ENCODE data around the gene TMTC1. TPM values are rescaled to one million over a fixed set of nuclear protein-coding genes. Genes with fewer than 3 reads are reported as not detected.

The TMTC1 gene
- total RNA-seq, 6 experiments from 2014 or later: not detected

DNA sequence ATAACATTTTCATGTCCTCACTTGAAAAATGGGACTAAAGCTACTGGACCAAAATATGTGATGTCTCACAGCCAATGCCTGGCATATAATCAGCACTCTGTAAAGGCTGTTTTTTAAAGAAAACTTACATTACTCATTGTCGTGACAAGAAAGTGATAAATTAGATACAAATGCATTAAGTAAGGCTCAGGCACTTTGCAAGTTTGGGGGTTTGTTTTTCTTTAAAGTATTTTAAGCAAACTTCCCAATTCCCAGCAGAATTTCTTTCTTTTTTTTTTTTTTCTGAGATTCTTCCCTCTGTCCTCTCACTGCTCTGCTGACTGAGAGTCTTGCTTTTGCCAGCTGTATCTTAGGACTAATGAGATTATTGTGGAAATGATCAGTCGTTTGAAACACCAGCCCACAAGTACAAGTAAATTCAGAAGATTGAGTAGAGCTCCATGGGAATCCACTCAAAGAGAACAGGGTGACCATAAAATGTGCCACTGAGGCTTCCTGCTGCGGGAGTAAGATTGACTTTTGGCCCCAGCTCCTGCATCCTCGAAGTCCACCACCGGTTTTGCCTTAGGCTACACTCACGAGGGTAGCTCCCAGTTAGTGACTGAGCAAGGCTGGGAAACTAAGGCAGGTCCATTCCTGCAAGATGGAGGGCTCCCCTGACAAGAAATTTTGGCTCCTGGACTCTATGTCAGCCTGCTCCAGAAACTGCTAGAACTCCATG lies 82.8 kb downstream of the TMTC1 start:
- TF ChIP-seq, protein P1, sequence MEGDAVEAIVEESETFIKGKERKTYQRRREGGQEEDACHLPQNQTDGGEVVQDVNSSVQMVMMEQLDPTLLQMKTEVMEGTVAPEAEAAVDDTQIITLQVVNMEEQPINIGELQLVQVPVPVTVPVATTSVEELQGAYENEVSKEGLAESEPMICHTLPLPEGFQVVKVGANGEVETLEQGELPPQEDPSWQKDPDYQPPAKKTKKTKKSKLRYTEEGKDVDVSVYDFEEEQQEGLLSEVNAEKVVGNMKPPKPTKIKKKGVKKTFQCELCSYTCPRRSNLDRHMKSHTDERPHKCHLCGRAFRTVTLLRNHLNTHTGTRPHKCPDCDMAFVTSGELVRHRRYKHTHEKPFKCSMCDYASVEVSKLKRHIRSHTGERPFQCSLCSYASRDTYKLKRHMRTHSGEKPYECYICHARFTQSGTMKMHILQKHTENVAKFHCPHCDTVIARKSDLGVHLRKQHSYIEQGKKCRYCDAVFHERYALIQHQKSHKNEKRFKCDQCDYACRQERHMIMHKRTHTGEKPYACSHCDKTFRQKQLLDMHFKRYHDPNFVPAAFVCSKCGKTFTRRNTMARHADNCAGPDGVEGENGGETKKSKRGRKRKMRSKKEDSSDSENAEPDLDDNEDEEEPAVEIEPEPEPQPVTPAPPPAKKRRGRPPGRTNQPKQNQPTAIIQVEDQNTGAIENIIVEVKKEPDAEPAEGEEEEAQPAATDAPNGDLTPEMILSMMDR (IDR thresholded peaks at IDR 0.05): no peak
- peaks cover 36% of the 10 kb centered on the region for H3K9me3 Mint-ChIP-seq
- no peaks in the 10 kb centered on the region for H3K36me3 Mint-ChIP-seq (ENCODE audit: low read depth)
- peaks cover 2% of the 10 kb centered on the region; the same call in 1 of the 2 replicates for H3K27me3 Mint-ChIP-seq (ENCODE audit: insufficient read depth)
- no peak overlapping the region for H3K4me3 Mint-ChIP-seq
- no peaks in the 10 kb centered on the region for H3K4me1 Mint-ChIP-seq (ENCODE audit: low read depth)
- DNase-seq: no peak
- H3K27ac Mint-ChIP-seq: no peak overlapping the region

DNA sequence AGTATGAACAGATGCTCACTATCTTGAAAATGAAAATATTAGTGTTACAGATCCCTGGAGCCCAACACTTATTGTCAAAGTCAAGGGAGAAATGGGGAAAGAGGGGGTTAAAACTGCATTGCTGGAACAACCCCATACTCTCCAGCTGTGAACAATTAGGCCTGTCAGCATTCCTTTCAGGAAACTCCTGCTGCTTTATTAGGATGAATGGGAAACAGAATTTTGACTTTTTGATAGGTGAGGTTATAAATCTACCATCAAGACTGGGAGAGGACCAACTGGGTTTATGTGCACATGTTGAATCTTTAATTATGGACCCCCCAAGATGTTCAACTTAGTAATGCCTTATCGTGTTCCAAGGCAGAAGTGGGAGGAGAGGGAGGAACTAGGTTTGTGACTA lies 85.0 kb downstream of the TMTC1 start:
- peaks cover 24% of the 10 kb centered on the region for H3K9me3 Mint-ChIP-seq
- H3K27me3 Mint-ChIP-seq (ENCODE audit: insufficient read depth): peaks cover 2% of the 10 kb centered on the region; the same call in 1 of the 2 replicates
- H3K4me1 Mint-ChIP-seq (ENCODE audit: low read depth): no peaks in the 10 kb centered on the region
- H3K36me3 Mint-ChIP-seq (ENCODE audit: low read depth): no peaks in the 10 kb centered on the region
- H3K4me3 Mint-ChIP-seq: no peak overlapping the region
- no peak for DNase-seq
- TF ChIP-seq, protein P1 (IDR thresholded peaks at IDR 0.05): no peak
- no peak overlapping the region for H3K27ac Mint-ChIP-seq

DNA sequence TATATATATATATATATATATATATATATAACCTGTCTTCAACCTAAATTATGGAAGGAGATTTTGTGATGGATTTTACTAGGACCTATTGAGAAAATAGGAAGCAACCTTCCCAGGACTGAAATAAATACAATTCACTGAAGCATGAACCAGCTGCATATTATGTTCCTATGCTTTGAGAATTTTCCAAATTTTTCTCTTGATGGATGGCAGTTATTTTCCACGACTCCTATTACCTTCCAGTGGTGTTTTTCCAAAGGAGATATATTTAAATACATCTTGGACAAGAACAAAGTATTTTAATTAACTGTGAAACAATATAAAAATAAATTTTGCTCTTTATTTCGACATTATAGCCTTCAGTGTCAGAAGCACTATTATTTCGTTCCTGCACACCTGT lies 87.9 kb downstream of the TMTC1 start:
- Mint-ChIP-seq H3K4me1 (ENCODE audit: low read depth) (no peaks in the 10 kb centered on the region), H3K27ac (no peak overlapping the region), H3K4me3 (no peak overlapping the region), H3K36me3 (ENCODE audit: low read depth) (no peaks in the 10 kb centered on the region), H3K9me3 (peaks cover 21% of the 10 kb centered on the region), H3K27me3 (ENCODE audit: insufficient read depth) (peaks cover 2% of the 10 kb centered on the region)
- DNase-seq: no peak
- TF ChIP-seq, protein P1 (IDR thresholded peaks at IDR 0.05): no peak

DNA sequence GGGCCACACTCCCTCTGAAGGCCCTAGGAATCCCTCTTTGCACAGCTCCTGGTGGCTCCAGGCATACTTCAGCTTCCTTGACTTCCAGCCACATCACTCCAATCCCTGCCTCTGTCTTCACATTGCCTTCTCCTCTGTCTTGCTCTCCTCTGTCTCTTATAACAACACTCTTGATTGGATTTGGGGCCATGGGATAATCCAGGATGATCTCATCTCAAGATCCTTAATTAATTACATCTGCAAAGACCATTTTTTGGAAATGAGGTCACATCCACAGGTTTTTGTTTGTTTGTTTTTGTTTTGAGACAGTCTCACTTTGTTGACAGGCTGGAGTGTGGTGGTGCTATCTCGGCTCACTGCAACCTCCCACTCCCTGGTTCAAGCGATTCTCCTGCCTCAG lies 88.7 kb downstream of the TMTC1 start:
- TF ChIP-seq, protein P1 (IDR thresholded peaks at IDR 0.05): no peak

DNA sequence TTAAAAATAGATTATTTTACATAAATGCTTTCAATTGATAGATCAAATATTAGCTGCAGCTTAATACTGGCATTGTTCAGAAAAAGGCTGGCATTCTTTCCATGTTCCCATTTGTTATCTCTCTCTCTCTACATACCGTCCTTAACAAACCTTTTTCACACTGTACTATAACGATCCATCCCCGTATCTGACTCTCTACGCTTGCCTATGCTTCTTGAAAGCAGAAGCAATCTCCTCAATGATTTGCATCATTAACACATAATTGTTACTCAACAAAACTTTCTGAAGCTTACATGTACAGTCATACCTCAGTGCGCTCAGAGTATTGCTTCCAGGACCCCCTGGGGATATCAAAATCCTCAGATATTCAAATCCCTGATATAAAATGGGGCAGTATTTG lies 89.7 kb downstream of the TMTC1 start:
- no peaks in the 10 kb centered on the region for H3K4me1 Mint-ChIP-seq (ENCODE audit: low read depth)
- DNase-seq: no peak
- TF ChIP-seq, protein P1 (IDR thresholded peaks at IDR 0.05): no peak
- H3K4me3 Mint-ChIP-seq: no peak overlapping the region
- no peaks in the 10 kb centered on the region; the same call in 1 of the 2 replicates for H3K27me3 Mint-ChIP-seq (ENCODE audit: insufficient read depth)
- H3K9me3 Mint-ChIP-seq: peaks cover 25% of the 10 kb centered on the region
- no peak overlapping the region for H3K27ac Mint-ChIP-seq
- H3K36me3 Mint-ChIP-seq (ENCODE audit: low read depth): no peaks in the 10 kb centered on the region

More for the DNA sequence above, 88.7 kb downstream of the TMTC1 start:
- Mint-ChIP-seq H3K27ac (no peak overlapping the region), H3K27me3 (ENCODE audit: insufficient read depth) (no peaks in the 10 kb centered on the region; the same call in 1 of the 2 replicates), H3K9me3 (peaks cover 17% of the 10 kb centered on the region), H3K36me3 (ENCODE audit: low read depth) (no peaks in the 10 kb centered on the region), H3K4me3 (no peak overlapping the region), H3K4me1 (ENCODE audit: low read depth) (no peaks in the 10 kb centered on the region)
- no peak for DNase-seq

All from HFFc6 (cell line).